Nephron progenitor cell (in vitro differentiated cells): ENCODE measurements around the gene NRG3.

Experiments used
- DNase-seq: peaks from one replicate; pipeline ENCODE4 v3.0.0; 2021
- H3K27ac Mint-ChIP-seq: 2 replicates; pipeline ENCODE4 v1.8.0; 2021; ENCODE audit warnings: mild to moderate bottlenecking, moderate library complexity, mixed read lengths
- H3K27me3 Mint-ChIP-seq: 2 replicates; pipeline ENCODE4 v1.8.0; 2021; ENCODE audit warnings: mild to moderate bottlenecking, low read depth, mixed read lengths; ENCODE audit not compliant: poor library complexity
- H3K36me3 Mint-ChIP-seq: 2 replicates; pipeline ENCODE4 v1.8.0; 2021; ENCODE audit warnings: low read depth, mixed read lengths
- H3K4me1 Mint-ChIP-seq: 2 replicates; pipeline ENCODE4 v1.8.0; 2021; ENCODE audit warnings: mixed read lengths
- H3K4me3 Mint-ChIP-seq: 2 replicates; pipeline ENCODE4 v1.8.0; 2021; ENCODE audit warnings: mild to moderate bottlenecking, moderate library complexity, mixed read lengths
- H3K9me3 Mint-ChIP-seq: 2 replicates; pipeline ENCODE4 v1.8.0; 2021; ENCODE audit warnings: mild to moderate bottlenecking, moderate library complexity, mixed read lengths
- TF ChIP-seq, protein P1 (sequence below): fragments of 200-600 bp; sonication (generic); IDR thresholded peaks from 2 replicates; pipeline ENCODE4 v1.5.0; 2021; ENCODE audit warnings: antibody characterized with exemption

The NRG3 gene

DNA sequence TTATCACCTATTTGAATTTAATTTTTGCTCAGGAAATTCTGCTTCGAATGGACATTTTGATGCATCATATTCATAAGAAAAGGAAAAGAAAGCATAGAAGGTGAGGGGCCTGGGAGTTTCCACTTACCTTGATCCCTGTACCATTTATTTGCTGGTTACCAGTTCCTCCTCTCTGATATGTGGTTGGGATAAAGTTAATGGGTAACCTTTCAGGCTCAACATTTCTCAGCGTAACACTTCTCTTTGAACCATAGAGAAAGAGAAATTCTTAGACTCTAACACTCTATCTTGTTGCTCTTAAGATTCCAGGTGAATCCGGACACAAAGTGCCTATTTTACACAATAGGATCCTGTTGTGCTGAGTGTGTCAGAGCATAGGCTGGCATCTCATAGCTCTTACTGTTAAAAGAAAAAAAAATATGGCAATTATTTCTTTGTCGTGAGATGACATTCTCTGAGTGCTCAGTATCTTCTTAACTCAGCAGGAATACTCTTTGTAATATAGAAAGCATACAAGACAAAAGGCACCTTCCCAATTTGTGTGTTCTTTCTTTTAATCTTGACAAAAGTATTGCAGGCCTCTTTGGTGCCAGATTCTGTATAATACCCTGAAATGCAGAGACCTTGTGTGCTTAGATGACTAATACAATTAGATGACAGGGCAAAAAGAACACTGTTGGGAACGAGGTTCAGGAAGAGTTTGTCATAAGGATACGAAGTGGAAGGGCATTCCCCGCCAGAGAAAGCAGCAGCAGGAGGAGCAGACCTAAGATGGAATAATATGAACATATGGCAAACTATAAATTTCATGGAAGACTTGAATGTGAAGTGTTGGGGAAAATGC lies 689.6 kb downstream of the NRG3 start:
- H3K9me3 Mint-ChIP-seq, result no peaks in the 10 kb centered on the region
- peaks cover 4% of the 10 kb centered on the region for H3K27me3 Mint-ChIP-seq
- no peak for DNase-seq
- no peaks in the 10 kb centered on the region for H3K36me3 Mint-ChIP-seq
- no peak overlapping the region for H3K27ac Mint-ChIP-seq
- TF ChIP-seq, protein P1, sequence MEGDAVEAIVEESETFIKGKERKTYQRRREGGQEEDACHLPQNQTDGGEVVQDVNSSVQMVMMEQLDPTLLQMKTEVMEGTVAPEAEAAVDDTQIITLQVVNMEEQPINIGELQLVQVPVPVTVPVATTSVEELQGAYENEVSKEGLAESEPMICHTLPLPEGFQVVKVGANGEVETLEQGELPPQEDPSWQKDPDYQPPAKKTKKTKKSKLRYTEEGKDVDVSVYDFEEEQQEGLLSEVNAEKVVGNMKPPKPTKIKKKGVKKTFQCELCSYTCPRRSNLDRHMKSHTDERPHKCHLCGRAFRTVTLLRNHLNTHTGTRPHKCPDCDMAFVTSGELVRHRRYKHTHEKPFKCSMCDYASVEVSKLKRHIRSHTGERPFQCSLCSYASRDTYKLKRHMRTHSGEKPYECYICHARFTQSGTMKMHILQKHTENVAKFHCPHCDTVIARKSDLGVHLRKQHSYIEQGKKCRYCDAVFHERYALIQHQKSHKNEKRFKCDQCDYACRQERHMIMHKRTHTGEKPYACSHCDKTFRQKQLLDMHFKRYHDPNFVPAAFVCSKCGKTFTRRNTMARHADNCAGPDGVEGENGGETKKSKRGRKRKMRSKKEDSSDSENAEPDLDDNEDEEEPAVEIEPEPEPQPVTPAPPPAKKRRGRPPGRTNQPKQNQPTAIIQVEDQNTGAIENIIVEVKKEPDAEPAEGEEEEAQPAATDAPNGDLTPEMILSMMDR, result no peak
- H3K4me1 Mint-ChIP-seq, result no peaks in the 10 kb centered on the region
- H3K4me3 Mint-ChIP-seq, result no peak overlapping the region

DNA sequence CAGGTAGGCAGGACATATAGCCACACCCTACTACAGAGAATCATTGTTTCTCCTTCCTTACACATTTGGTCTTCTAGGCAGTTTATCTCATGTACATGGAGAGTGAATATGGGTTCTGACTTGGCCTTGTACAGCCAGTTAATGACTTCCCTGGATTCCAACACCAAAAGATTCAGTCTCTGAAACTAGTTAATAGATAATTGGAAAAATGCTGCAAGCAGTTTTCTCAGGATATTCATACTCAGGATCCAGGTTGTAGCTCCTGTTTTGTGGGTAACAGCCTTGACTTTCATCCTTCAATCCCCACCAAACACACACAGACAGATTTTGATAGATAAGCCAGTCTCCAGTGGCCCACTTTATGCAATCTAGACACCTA lies 690.2 kb downstream of the NRG3 start:
- no peaks in the 10 kb centered on the region for H3K9me3 Mint-ChIP-seq
- DNase-seq, result no peak
- H3K27me3 Mint-ChIP-seq, result peaks cover 4% of the 10 kb centered on the region
- no peak overlapping the region for H3K4me3 Mint-ChIP-seq
- H3K4me1 Mint-ChIP-seq, result no peaks in the 10 kb centered on the region
- TF ChIP-seq, protein P1, result no peak
- H3K36me3 Mint-ChIP-seq, result no peaks in the 10 kb centered on the region
- no peak overlapping the region for H3K27ac Mint-ChIP-seq

DNA sequence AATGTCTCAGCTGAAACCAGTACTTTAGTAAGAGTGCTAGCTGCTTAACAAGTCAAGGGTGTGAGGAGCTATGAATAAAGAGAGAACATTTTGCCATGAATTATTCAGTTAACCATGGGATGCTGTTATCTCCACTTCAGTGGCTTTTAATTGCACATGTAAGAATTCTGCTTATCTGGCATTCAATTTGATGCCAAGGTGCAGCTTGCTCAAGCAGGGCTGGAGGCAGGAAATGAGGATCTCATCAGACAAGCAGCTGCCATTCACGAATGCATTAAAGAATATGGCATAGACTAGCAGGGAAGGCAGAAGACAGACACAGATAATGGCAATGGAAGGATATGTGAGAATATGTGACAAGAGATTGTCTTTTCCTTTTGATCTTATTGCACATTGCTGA lies 697.8 kb downstream of the NRG3 start:
- H3K27me3 Mint-ChIP-seq, result peaks cover 6% of the 10 kb centered on the region
- H3K4me1 Mint-ChIP-seq, result peaks cover 4% of the 10 kb centered on the region
- H3K9me3 Mint-ChIP-seq, result no peaks in the 10 kb centered on the region
- H3K27ac Mint-ChIP-seq, result no peak overlapping the region
- TF ChIP-seq, protein P1, result no peak
- H3K4me3 Mint-ChIP-seq, result no peak overlapping the region
- DNase-seq, result no peak
- no peaks in the 10 kb centered on the region for H3K36me3 Mint-ChIP-seq

DNA sequence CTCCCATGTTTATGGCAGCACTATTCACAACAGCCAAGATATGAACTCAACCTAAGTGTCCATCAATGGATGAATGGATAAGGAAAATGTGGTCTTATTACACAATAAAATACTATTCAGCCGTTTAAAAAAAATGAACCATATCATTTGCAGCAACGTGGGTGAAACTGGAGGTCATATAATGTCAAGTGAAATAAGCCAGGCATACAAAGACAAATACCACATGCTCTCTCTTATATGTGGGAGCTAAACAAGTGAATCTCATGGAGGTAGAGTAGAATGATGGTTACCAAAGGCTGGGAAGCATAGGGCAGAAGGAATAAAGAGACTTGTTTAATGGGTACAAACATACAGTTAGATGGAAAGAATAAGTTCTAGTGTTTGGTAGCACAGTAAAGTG lies 699.1 kb downstream of the NRG3 start:
- DNase-seq, result no peak
- H3K9me3 Mint-ChIP-seq, result no peaks in the 10 kb centered on the region
- H3K4me1 Mint-ChIP-seq, result peaks cover 4% of the 10 kb centered on the region
- TF ChIP-seq, protein P1, result no peak
- peaks cover 6% of the 10 kb centered on the region for H3K27me3 Mint-ChIP-seq
- no peaks in the 10 kb centered on the region for H3K36me3 Mint-ChIP-seq
- H3K4me3 Mint-ChIP-seq, result no peak overlapping the region
- no peak overlapping the region for H3K27ac Mint-ChIP-seq

DNA sequence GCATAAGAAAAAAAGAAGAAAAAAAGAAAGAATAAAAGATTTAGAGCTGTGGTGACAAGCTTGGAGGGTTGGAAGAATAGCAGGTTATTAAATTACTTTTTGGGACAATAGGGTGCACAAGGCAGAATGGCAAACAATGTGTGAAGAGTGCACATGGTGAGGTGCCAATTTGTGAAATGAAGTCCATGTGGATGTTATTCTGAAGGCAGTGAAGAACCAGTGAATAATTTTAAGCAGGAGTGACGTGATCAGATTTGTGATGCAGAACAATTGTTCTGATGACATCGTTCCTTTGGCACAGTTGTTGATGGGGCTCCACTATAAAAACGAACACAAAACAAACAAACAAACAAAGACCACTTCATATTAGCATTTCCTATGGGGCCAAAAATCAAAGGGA lies 700.3 kb downstream of the NRG3 start:
- Mint-ChIP-seq H3K36me3 (no peaks in the 10 kb centered on the region), H3K27ac (no peak overlapping the region), H3K4me3 (no peak overlapping the region), H3K27me3 (peaks cover 6% of the 10 kb centered on the region), H3K9me3 (no peaks in the 10 kb centered on the region), H3K4me1 (peaks cover 4% of the 10 kb centered on the region)
- DNase-seq, result no peak
- TF ChIP-seq, protein P1, result no peak

DNA sequence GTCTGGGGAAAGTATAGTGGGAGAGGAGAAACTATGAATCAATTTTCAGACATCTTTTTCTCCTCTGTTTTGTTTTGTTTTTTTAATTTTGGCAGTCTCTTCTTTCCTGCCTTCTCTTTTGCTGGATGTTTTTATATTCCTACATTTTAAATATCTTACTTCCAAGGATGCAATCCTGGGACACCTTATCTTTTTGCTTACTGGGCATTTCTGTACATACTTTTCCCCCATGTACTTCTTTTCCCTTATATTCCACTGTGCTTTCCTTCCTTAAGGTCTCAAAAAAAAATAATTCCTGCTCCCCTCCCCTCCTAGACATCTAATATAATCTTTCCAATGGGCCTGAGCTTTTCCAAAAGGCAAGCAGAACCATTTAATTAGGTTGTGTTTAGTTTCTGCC lies 701.1 kb downstream of the NRG3 start:
- TF ChIP-seq, protein P1, result no peak
- no peak for DNase-seq
- Mint-ChIP-seq H3K9me3 (no peaks in the 10 kb centered on the region), H3K4me1 (peaks cover 4% of the 10 kb centered on the region), H3K27me3 (peaks cover 6% of the 10 kb centered on the region), H3K27ac (no peak overlapping the region), H3K36me3 (no peaks in the 10 kb centered on the region), H3K4me3 (no peak overlapping the region)
